Stomach (tissue), 4 donors: Measurements from ENCODE around the gene HECTD2.

Experiments
- POLR2AphosphoS5 ChIP-seq, 3 donors: sonication (generic); formaldehyde crosslinking; IDR thresholded peaks; one replicate each; pipeline ENCODE4 v1.6.1; 2016; ENCODE audit warnings: antibody characterized with exemption in 3 of 3
- TF ChIP-seq, protein P1 (sequence below), 7 experiments: fragments of 450-650 bp in 4 of 7; fragments of 200-600 bp in 3 of 7; sonication (generic) in 3 of 7; IDR thresholded peaks; one replicate each; pipeline ENCODE4 v1.5.1; 2016 to 2019; ENCODE audit warnings: antibody characterized with exemption in 7 of 7, control low read depth in 2 of 7, mild to moderate bottlenecking in 1 of 7

DNA sequence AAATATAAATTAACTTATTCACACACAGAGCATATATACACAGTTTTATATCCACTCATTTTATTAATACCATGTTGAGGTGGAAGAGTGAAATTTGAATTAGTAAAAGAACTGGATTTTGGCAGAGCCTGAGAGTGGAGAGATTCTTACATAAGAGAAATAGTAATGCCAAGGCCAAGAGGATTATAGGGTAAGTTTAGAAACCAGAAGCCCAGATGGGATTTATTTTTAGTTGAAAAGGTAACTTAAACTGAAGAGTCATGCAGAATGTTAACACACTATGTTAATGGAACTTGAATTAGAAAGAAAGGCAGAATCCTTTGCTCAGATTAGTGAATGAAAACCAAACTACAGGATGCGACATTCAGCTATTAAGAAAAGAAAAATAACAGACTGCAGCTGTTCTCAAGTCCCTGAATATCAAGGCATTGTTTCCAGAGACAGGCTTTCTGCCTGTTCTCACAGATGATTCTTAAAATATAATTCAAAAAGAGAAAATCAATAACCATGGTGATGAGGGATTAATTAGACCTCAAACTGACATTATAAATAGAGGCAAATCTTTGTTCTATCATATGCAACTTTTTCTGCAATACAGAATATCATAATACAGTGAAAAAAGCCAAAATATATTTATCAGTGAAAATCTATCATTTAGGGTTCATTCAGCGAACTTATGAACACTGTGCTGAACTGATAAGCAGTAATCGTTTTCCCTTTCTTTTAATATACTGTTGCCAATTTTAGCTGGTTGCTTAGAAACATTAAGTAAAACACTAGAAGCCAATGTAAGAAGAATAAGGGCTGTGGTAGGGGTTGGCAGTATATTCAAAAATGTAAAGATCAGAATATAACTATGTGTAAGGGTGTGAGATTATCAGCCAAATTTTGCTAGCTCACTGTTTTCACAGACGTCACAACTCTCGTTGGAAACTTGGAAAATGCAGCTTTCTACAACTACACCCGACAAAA is 34.4 kb downstream of the HECTD2 start:
- TF ChIP-seq, protein P1, sequence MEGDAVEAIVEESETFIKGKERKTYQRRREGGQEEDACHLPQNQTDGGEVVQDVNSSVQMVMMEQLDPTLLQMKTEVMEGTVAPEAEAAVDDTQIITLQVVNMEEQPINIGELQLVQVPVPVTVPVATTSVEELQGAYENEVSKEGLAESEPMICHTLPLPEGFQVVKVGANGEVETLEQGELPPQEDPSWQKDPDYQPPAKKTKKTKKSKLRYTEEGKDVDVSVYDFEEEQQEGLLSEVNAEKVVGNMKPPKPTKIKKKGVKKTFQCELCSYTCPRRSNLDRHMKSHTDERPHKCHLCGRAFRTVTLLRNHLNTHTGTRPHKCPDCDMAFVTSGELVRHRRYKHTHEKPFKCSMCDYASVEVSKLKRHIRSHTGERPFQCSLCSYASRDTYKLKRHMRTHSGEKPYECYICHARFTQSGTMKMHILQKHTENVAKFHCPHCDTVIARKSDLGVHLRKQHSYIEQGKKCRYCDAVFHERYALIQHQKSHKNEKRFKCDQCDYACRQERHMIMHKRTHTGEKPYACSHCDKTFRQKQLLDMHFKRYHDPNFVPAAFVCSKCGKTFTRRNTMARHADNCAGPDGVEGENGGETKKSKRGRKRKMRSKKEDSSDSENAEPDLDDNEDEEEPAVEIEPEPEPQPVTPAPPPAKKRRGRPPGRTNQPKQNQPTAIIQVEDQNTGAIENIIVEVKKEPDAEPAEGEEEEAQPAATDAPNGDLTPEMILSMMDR (IDR thresholded peaks at IDR 0.05) = no peak
- no peak for TF ChIP-seq POLR2AphosphoS5 (IDR thresholded peaks at IDR 0.05)
